Activated CD4-positive, CD25-positive, alpha-beta regulatory T cell treated with anti-CD3 and anti-CD28 coated beads, Interleukin-2, amount 50 U/mL, for 72 hours (primary cell): ENCODE results near the gene DMRTA1.
"Not testable (repeated sequence)": the region's sequence is repeated elsewhere in the genome, so short reads cannot be mapped to it uniquely, and the experiment has no call there.

Experiments
- DNase-seq: peaks from one replicate; pipeline ENCODE4 v3.0.0; 2021

The DMRTA1 gene, protein sequence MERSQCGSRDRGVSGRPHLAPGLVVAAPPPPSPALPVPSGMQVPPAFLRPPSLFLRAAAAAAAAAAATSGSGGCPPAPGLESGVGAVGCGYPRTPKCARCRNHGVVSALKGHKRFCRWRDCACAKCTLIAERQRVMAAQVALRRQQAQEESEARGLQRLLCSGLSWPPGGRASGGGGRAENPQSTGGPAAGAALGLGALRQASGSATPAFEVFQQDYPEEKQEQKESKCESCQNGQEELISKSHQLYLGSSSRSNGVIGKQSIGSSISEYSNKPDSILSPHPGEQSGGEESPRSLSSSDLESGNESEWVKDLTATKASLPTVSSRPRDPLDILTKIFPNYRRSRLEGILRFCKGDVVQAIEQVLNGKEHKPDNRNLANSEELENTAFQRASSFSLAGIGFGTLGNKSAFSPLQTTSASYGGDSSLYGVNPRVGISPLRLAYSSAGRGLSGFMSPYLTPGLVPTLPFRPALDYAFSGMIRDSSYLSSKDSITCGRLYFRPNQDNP

DNA sequence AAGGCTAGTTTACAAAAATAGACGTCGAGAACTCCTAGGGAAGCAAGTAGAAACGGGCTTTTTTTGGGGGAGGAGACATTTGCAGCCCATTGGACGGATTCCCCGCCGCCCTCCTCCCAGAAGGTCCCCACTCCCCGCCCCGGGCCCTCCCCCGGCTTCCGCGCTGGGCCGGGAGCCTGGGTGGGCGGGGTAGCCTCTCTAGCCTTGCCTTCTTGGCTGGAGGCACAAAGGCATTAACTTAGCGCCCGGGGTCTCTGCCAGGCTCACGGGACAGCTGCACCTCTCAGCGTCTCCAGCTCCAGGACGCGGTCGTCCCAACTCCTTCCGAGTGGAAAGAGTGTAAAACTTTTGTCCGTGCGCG is at the start of gene DMRTA1:
DMRTA1 (plus strand) TSS at position 236 of the 361 bp plus-strand sequence. CDS start 242 bp downstream, outside the sequence.
- no peak for DNase-seq

DNA sequence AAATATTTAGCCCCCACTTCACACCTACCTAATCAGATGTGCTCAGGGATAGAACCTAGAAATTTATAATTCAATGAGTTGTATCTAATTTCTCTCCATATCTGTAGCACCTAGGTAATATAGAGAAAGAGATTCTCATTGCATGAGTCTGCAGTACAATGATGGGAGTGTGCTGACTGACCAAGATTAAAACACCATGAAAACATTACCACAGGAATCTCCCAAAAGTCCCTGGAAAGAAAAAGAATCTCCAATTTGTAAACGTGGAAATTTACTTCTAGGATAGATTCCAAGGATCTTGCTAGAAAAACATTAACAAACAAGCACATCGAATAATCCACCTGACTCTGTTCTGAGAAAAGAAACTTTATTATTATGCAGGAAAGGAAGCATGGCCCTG is 45.0 kb upstream of the DMRTA1 start:
- no peak for DNase-seq

DNA sequence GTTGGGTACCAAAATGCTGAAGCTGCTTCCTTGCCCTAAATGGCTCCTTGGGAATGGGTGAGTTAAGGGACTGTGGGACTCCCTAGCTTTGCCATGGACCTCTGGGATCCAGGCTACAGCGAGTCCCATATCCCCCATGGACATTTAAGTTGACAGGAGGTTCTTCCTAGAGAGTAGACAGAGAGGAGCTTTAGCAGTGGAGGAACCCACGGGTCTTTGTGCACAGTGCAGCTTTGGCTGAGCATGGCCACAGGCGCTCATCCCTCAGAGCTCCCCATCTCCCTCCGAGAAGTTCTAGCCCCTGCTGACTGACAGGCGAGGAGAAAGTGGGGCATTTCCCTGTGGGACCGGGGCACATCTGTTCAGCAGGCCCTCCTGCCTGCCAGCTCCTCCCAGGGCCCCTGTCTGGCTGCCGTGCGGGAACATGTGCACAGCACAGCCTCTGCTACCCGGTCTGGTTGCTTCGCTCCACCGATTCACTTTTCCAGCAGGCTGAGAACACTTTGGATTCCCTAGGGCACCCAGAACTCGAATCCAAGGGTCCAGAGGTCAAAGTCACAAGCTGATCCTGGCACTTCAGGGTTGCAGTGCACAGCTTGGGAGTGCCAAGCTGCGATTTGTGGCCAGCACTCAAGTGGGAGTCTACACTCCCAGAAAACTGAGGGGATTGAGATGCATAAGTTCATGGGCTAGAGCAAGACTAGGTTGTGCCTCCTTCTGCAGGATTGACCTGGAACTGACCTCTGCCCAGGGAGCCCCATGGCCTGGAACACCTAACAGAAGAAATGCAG is 40.6 kb upstream of the DMRTA1 start:
- no peak for DNase-seq

DNA sequence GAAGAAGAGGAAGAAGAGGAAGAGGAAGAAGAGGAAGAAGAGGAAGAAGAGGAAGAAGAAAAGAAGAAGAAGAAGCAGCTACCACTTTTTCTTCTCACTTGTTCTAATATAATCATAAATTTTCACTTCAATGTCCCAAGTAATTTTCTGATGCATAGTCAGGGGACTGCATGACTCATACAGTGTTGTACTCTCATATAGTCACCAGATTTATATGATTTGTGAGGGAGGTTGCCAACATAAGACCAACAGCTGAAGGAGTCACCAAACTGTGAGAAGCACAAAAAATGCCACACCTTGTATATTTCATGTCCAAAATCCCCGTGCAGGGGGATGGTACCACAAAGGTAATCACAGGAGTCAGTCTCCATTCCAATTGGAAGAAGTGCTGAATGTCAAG is 32.7 kb upstream of the DMRTA1 start:
- no peak for DNase-seq

DNA sequence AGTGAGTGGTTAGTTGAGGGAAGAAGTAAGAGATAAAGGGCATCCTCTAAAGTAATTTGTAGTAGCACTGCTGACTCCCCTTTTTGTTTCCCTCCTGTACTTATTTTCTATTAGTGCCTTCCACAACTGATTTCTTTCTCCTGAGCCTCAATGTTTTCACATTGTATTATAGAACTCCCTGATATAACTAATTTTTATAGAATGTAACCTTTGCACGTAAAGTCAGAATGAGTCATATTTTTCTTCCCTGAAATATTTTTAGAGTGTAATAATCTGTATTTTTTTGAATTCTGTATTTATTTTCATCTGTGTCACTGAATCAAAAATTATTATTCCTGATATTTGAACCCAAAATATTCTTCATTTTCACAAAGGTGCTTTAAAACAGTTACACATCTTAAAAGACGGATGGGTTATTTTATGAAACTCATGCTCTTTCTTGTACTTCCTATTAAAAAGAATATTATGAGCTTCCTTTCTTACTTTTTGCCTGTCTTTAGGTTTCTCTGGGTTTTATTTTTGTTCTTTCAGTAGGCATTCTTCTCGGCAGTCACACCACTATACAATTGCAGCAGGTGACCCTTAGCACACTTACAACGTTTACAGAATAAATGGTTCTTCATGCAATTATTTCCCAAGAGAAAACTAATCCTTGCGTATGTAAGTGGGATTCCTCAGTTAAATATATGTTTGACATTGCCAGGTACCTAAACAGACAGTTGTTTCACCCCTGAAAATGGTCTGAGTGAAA is 30.5 kb upstream of the DMRTA1 start:
- DNase-seq = no peak

DNA sequence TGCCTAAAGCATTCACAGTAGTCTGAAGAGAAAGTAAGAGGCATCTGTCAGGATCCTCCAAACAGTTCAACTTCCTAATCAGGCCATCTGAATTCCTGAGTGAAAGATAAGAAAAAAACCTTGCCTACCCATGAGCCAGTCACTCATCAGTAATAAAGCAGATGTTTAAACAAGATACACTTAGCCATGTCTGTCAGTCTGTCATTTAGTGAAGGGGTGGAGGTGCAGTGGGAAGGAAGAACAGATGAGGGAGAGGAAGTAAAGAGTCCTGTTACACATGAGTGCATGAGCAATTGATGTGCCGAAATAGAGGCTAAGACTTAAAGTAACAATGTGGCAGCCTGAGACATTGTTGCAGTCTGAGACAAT is 29.9 kb upstream of the DMRTA1 start:
- no peak for DNase-seq

DNA sequence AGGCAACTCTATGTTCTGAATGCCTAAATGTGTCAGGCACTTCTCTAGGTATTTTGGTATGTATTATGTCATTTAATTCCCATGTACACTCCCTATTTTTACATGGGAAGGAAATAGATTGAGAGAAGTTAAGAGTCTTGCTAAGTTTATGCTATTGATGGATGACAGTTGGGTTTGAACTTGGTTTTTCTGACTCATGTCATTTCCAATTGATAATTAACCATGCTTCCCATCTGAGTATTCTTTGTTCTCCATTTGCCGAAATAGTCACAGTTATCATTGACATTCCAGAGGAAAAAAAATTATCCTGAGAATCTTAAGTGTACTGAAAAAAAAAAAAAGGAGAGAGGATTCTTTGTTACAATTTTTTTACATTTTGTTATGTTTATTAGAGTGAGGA is 23.1 kb upstream of the DMRTA1 start:
- no peak for DNase-seq

DNA sequence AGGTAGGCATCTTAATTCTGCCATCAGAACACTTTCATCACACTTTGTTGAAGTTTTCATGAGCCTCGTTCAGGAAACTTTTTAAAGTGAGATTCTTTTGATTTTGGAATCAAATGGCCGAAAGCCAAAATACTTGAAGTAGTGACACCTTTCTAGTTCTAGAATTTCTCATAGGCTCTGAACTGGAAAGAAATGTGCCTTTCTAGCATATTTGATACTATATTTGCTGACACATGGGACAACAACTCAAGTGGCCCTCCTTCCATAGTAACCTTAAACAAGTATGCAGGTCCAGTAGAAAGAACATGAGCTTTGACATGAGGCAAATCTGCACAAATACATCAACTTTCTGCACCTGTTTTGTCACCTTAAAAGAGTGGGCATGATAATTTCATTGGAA is 22.0 kb upstream of the DMRTA1 start:
- DNase-seq = no peak

DNA sequence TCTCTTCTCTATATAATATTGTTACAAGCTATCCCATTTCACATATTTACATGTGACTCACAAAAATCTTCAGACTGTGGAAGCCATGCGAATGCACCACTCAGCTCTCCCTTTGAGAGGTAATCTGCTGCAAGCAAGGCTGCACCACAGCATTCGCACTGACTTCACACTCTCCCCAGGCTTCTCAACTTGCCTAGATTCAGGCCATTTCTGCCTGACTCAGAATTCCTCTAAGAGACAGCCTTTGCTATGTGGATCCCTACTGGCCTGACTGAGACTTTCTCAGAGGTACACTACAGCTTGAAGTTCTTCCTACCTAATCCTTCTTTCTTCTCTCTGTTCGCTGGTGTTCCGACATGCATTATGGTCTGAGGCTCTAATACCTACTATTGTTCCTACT is 21.1 kb upstream of the DMRTA1 start:
- no peak for DNase-seq

DNA sequence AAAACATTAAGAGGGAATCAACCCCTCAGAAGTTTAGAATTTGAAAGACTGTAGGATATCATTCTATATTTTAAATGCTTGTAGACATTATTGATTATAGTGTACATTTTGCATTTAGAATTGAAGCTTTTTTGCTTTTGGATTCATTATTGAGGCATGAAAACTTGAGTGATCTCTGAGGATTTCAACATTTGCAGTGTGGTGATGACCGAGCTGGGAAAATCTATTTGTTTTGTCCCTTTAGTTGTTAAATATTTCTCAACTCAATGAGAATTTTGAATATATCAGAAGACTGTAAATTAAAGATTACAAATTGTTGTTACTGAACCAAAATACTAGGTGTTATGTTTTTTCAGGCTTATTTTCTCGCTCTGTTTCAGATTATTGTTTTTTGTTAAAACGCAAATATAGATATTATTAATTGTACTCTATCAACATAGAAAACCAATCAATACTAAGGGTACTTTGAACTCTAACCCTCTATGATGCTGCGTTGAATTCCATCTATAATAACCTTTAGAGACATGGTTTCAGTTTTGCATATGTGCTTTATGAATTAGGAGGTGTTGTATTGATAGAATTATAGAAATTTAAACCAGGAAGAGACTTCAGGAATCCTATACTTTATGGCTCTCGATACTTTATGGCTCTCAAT is 19.3 kb upstream of the DMRTA1 start:
- no peak for DNase-seq

DNA sequence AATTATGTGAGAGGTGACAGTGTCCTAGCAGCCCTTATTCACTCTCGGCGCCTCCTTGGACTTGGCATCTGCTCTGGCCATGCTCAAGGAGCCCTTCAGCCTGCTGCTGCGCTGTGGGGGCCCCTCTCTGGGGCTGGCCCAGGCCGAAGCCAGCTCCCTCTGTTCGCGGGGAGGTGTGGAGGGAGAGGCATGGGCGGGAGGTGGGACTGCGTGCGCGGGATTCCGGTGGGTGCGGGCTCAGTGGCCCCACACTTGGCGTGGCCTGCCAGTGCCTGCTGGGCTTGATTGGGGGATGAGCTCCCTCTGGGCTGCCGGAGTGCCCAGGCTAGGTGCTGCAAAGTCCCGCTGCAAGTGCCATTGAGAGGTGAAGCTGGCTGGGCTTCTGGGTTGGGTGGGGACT is 12.9 kb upstream of the DMRTA1 start:
- no peak for DNase-seq

DNA sequence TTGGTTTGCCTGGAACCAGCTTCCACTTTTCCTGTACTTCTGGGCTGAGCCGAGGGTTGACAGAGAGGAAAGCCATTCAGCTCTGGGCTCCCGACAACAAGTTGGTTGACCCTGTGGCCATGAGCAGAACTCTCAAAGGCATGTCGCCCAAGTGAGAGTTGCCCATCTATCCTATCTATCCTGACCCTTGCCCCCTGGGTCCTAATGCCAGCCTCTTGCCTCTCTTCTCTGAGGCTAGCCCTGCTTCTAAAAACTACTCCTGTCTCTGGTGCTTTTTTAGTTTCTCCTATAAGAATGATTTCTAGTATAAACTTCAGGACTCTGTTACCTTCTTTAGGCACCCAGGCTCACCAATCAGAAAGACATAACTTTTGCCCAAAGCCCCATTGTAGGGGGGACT is 11.4 kb upstream of the DMRTA1 start:
- DNase-seq = not testable (repeated sequence)

DNA sequence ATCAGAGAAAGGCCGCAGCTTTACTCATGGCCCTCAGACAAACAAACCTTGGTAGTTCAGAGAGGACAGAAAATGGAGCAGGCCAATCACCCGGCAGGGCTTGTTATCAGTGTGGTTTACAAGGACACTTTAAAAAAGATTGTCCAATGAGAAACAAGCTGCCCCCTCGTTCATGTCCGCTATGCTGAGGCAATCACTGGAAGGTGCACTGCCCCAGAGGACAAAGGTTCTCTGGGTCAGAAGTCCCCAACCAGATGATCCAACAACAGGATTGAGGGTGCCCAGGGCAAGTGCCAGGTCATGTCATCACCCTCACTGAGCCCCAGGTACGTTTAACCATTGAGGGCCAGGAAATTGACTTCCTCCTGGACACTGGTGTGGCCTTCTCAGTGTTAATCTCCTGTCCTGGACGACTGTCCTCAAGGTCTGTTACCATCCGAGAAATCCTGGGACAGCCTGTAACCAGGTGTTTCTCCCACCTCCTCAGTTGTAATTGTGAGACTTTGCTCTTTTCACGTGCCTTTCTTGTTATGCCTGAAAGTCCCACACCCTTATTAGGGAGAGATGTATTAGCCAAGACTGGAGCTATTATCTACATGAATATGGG is 9.1 kb upstream of the DMRTA1 start:
- DNase-seq = not testable (repeated sequence)

DNA sequence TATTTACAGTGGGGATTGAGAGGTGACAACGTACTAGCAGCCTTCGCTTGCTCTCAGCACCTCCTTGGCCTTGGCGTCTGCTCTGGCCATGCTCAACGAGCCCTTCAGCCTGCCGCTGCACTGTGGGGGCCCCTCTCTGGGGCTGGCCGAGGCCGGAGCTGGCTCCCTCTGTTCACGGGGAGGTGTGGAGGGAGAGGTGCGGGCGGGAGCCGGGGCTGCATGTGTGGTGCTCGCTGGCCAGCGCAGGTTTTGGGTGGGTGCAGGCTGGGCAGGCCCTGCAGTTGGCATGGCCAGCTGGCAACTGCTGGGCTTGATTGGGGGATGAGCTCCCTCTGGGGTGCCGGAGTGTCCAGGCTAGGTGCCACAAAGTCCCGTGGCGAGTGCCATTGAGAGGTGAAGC is 5.8 kb upstream of the DMRTA1 start:
- no peak for DNase-seq

DNA sequence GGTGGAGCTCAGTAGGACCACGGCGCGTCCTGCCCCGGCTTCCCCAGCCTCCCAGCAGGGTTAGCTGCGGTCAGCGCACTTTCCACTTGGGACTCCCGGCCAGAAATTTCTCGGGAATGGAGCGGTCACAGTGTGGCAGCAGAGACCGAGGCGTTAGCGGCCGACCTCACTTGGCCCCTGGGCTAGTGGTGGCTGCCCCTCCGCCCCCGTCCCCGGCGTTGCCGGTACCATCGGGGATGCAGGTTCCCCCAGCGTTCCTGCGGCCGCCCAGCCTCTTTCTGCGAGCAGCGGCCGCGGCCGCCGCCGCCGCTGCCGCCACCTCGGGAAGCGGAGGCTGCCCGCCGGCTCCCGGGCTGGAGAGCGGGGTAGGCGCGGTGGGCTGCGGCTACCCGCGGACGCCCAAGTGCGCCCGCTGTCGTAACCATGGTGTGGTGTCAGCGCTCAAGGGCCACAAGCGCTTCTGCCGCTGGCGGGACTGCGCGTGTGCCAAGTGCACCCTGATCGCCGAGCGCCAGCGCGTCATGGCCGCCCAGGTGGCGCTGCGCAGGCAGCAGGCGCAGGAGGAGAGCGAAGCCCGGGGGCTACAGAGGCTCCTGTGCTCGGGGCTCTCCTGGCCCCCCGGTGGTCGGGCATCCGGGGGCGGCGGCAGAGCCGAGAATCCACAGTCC is 460 bp downstream of the DMRTA1 start:
- DNase-seq = no peak

DNA sequence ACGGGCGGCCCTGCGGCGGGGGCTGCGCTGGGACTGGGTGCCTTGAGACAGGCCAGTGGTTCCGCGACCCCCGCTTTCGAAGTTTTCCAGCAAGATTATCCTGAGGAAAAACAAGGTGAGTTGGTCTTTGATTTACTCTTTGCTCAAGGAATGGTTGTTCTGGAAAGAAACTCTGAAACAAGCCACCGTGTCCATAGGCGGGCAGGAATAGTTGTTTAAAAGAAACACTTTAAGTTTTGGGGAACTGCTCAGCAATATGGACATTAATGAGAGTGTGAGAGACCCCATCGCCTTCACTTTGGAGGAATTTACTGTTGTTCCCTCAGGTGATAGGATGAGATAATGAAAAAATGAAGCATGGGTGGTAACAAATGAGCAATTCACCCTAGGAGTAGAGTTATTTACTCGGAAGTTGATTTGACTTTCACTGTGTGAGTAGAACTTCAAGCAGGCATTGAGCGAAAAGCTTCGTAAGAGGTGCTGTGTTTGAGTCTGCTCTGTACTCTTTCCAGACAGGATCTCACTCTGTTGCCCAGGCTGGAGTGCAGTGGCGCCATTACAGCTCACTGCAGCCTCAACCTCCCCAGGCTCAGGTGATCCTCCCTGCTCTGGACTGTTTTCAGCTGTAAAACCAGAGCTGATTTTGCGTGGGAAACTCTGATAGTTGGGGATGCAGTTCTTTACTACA is 1.1 kb downstream of the DMRTA1 start:
- DNase-seq = no peak

DNA sequence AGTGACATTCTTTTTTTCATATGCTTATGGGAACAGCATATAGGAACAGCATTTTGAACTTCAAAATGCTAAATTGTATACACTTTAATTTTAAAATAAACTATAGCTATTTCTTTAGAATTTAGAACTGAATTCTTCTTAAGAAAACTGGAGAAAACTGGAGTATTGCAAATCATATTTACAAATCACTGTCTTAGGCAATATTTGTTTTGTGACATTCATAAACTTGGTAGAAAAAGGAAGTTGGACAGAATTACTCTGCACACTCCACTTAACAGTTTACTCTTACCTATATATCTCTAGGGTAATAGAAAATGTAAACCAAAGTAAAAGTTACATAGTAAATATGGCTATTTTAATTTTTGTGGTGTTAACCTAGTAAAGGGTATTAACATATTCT is 3.1 kb downstream of the DMRTA1 start:
- DNase-seq = no peak

DNA sequence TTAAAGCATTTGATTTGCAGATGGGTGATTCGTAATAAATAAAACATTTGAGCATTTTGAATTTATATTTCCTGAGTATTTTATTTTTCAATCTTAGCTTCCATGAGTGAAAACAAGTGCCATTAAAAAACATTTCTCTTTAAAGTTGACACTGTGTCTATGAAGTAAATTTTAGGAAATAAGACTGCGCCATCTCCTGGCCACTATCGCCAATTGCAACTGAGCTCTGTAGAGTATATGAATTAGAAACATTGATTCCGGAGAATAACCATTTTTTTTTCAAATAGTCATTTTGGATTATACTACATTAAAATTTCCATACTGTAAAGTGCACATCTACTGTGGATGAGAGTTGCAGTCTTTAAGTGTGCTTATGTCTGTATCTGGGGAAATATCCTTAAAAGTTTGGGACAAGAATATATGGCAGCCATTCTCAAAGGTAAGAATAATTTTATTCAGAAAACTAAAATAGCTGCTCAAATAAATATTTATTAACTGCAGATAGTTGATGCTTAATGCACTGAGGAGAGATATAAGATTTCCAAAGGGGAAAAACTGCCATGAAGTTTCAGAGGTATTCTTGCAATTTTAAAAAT is 5.9 kb downstream of the DMRTA1 start:
- DNase-seq = peak; percentile 39

DNA sequence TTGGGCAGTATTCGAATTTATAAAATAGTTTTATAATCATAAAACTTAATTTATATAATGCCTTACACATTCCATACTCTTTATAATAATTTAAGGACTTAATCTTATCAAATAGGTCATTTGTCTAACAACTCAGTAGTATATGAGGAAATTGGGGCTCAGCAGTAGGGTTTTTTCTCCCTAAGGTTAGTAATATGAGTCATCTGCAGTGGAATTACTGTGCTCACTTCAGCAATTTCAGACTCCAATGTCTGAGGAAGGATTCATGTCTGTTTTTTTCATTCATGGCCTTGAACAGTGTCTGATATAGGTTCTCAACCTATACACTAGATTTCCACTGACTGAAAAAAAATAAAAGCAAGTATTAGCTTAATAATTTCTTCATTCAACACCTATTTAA is 7.4 kb downstream of the DMRTA1 start:
- no peak for DNase-seq

DNA sequence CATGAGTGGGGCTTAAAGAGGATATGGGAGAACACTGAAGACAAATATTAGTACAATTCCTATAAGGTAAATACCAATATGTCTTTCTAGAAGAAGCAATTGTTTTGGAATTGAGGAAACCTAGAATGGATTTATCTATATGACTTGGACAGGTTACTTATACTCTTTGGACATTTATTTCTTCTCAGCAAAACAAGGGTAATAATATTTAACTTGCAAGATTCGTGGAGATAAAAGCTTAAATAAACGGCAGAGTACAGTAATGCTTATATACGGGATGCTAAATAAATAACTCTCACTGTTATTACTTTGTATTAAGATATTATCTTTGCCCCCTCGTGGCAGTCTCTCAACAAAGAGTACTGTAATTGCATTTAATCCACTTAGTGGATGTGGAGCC is 8.6 kb downstream of the DMRTA1 start:
- no peak for DNase-seq

DNA sequence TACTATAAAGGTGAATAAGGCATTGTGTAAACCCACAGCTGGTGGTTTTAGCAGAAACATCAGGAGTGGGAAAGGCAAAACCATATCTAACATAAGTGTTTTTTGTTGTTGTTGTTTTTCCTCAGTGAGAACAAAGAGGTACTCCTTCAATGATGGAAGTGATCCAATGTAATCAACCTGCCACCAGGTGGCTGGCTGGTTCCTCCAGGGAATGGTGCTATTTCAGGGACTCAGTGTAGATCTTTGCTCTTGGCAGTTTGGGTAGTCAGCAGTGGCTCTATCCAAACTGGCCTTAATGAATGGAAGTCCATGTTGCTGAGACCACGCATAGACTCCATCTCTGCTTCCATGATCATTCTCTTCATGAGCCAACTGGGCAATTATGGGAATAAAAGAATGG is 10.8 kb downstream of the DMRTA1 start:
- DNase-seq = no peak
